ENCODE results near the gene DCP1A.

The DCP1A gene

DNA sequence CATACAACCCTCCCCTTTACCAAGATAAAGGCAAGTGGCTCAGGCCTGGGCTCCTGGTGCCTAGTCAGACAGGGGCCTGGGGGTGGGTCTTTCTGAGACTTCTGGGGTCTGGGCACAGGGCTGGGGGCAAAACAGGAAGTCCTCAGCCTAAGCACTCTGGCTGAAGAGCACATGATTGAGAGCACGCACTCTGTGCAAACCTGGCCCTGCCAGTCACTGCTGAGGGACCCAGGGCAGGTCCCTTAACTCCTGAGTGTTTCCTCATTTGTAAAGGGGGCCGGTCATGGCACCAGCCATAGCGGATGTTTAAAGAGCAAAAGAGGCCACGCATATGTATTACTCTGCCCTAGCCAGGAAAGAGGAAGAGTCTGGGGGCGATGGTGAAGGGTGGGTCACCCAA, 107.5 kb downstream of the DCP1A start:
- ATAC-seq (ENCODE audit: low read depth) (no peak), DNase-seq (ENCODE audit: low spot score in 2 of 2) (no peak)
- peaks cover 17% of the 10 kb centered on the region for H3K36me3 Mint-ChIP-seq
- H3K27me3 Mint-ChIP-seq, result no peaks in the 10 kb centered on the region
- H3K27ac Mint-ChIP-seq, result peak overlapping the region; percentile 81
- H3K4me3 Mint-ChIP-seq, result no peak overlapping the region
- H3K9me3 Mint-ChIP-seq, result no peaks in the 10 kb centered on the region
- peaks cover 3% of the 10 kb centered on the region for H3K4me1 Mint-ChIP-seq

DNA sequence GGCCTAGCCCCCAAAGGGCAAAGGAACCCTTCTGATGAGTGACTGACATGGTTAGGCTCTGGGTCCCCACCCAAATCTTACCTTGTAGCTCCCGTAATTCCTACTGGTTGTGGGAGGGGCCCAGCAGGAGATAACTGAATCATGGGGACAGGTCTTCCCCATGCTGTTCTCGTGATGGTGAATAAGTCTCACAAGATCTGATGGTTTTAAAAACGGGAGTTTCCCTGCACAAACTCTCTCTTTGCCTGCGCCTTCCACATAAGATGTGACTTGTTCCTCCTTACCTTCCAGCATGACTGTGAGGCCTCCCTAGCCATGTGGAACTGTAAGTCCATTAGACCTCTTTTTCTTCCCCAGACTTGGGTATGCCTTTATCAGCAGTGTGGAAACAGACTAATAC, 108.5 kb downstream of the DCP1A start:
- Mint-ChIP-seq H3K4me1 (peaks cover 2% of the 10 kb centered on the region), H3K9me3 (no peaks in the 10 kb centered on the region), H3K27me3 (no peaks in the 10 kb centered on the region), H3K36me3 (peaks cover 17% of the 10 kb centered on the region), H3K27ac (no peak overlapping the region), H3K4me3 (no peak overlapping the region)
- no peak for DNase-seq (ENCODE audit: low spot score in 2 of 2)
- no peak for ATAC-seq (ENCODE audit: low read depth)

DNA sequence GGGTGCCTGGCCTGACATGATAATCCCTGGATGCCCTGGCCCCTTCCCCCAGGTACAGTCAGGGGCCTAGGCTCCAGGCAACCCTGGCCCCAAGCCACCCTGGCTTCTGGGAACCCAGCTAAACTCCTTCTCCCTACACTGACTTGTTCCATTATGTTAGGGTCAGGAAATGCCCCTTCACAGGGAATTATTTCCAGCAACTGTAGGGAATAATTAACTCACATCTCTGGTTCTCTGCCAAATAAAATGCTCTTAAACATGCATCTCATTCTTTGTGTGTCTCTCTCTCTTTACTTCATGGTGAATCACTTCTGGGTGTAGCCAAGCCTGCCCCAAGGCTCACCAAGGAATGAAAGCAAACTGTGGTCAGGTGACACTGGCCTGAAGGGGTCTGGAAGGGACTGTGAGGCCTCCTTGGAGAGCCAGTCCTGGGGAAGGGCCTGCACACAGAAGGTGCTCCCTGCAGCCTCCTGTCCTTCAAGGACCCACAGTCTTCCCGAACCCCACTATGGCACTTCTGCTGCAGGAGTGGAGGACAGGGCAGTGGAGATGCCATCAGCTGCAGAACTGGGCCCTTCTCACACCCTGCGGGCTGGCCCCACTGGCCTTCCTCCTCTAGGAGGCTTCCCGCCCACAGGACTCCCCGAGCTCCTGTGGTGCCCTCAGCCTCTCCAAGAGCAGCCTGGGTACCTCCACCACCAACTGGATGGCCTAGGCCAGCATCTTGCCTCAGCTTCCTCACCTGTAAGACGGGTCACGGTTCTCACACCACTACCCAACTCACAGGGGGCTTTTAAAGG, 109.1 kb downstream of the DCP1A start:
- Mint-ChIP-seq H3K4me1 (no peaks in the 10 kb centered on the region), H3K27ac (no peak overlapping the region), H3K4me3 (no peak overlapping the region), H3K9me3 (no peaks in the 10 kb centered on the region), H3K36me3 (peaks cover 20% of the 10 kb centered on the region), H3K27me3 (no peaks in the 10 kb centered on the region)
- ATAC-seq (ENCODE audit: low read depth) (no peak), DNase-seq (ENCODE audit: low spot score in 2 of 2) (no peak)

DNA sequence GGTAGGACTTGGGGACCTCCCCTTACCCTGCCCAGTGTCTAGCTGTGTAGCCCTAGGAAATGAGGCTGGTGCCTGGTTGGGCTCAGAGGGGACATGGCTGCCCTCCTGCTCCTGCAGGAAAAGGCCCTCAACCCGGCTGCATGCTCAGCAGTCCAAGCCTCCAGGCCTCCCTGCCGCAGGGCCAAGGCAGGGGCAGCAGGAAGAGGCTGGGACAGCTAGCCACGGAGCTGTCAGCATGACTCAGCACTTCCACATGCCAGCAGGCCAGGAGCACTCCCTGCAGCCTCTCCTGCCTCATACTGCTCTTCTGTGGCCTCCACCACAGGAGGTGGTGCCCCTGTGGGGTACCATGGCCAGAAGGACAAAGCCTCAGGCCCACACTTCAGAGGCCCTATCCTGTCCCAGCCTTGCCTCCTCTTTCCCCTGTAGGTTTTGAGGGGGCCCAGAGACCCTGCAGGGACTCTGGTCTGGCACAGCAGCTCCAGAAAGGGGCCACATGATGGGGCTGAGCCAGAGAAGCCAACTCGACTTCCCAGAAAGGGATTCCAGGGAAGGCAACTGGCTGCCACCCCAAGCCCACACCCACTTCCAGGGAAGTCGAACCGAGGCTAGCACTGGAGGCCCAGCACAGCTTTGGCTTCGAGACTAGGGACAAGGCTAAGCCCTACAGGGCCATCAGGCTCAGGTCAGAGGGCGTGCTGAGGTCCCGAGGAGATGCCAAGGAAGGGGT, 111.1 kb downstream of the DCP1A start:
- ATAC-seq (ENCODE audit: low read depth), result no peak
- no peak overlapping the region for H3K4me3 Mint-ChIP-seq
- H3K36me3 Mint-ChIP-seq, result peaks cover 24% of the 10 kb centered on the region
- no peak overlapping the region for H3K27ac Mint-ChIP-seq
- DNase-seq (ENCODE audit: low spot score in 2 of 2), result no peak
- no peaks in the 10 kb centered on the region for H3K4me1 Mint-ChIP-seq
- no peaks in the 10 kb centered on the region for H3K27me3 Mint-ChIP-seq
- no peaks in the 10 kb centered on the region for H3K9me3 Mint-ChIP-seq

DNA sequence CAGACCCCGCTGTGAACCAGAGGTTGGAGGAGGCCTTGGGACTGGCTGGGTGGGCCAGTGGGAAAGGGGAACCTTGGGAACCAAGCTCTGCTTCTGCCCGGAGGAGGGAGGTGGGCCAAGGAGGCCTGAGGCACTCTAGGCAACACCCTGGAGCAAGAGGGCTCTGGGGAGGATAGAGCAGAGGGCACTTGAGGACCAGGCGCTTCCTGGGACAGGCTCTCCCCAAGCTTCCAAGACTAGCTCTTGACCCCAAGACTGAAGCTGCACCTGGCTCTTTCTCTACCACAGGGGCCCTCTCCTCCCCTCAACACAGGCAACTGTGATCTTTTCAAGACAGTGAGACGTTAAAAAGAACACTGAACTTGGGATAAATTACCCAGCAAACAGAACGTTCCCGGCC, 111.8 kb downstream of the DCP1A start:
- Mint-ChIP-seq H3K4me1 (no peaks in the 10 kb centered on the region), H3K27ac (no peak overlapping the region), H3K9me3 (no peaks in the 10 kb centered on the region), H3K4me3 (no peak overlapping the region), H3K36me3 (peaks cover 24% of the 10 kb centered on the region), H3K27me3 (no peaks in the 10 kb centered on the region)
- DNase-seq (ENCODE audit: low spot score in 2 of 2) (no peak), ATAC-seq (ENCODE audit: low read depth) (no peak)

DNA sequence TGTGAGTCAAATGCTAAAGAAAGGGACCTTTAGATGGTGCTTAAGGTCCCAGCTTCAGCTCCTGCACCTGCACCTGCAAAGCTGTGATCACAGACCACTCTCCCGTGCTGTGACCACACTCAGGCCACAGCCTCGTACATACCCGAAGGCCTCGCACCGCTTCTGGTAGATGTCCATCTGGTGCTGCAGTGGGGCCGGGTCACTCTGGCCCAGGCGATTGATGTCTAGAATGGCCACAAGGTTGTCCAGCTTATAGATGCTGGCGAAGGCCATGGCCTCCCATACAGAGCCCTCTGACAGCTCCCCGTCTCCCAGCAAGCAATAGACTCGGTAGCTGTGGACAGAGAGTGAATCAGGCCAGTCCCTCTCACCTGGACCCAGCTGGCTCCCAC, 112.5 kb downstream of the DCP1A start:
- Mint-ChIP-seq H3K27ac (no peak overlapping the region), H3K4me1 (no peaks in the 10 kb centered on the region), H3K4me3 (no peak overlapping the region), H3K9me3 (no peaks in the 10 kb centered on the region), H3K36me3 (peaks cover 24% of the 10 kb centered on the region), H3K27me3 (no peaks in the 10 kb centered on the region)
- ATAC-seq (ENCODE audit: low read depth) (no peak), DNase-seq (ENCODE audit: low spot score in 2 of 2) (no peak)

DNA sequence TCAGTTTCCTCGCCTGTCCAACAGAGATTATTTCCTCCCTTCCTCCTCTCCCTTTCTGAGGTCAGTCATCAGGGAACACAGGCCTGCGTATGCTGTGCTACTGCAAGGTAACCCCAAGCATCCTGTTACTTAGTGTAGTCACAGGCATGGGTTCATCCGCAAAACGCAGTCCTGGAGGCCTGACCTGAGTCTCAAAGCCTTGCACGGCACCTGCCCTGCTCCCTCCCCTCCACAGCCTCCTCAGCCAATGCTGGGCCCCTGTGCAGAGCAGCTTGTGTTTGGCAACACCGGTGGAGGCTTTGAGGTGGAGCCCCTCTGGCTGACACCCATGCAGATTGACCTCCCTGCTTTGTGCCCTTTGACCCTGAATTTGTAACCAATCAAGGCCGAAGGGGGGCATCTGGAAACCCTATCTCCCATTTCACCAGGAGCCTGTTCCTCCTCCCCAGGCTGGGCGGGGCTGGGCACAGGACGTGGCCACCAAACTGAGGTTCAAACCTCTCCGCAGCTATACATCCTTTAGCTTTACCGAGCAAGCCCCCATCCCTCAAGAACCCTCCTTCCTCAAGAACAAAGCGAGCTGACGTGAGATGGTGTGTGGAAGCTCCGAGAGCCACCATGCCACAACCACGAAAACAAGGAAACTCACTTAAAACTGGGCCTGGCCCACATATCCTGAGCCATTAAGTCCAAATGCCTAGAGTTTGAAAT, 113.1 kb downstream of the DCP1A start:
- ATAC-seq (ENCODE audit: low read depth), result no peak
- Mint-ChIP-seq H3K4me1 (no peaks in the 10 kb centered on the region), H3K36me3 (peaks cover 22% of the 10 kb centered on the region), H3K9me3 (no peaks in the 10 kb centered on the region), H3K27me3 (no peaks in the 10 kb centered on the region), H3K4me3 (no peak overlapping the region), H3K27ac (no peak overlapping the region)
- no peak for DNase-seq (ENCODE audit: low spot score in 2 of 2)
